ENCODE measurements around the gene R3HDML.
"Not testable (repeated sequence)": the region's sequence is repeated elsewhere in the genome, so short reads cannot be mapped to it uniquely, and the experiment has no call there.

R3HDML gene

GRCh38 chr20:44345147-44345546, 8.3 kb downstream of the R3HDML start:
- no peaks in the 10 kb centered on the region for H3K27me3 ChIP-seq (ENCODE audit: insufficient read depth, poor library complexity, severe bottlenecking)
- no peak overlapping the region for H3K27ac ChIP-seq (replicated peaks)
- DNase-seq (ENCODE audit: low read depth in 1 of 2, low spot score in 1 of 2), result no peak
- TF ChIP-seq GABPA (IDR thresholded peaks at IDR 0.05; ENCODE audit: low read depth) (no peak), CTCF (IDR thresholded peaks at IDR 0.05; ENCODE audit: insufficient read depth, low read length) (no peak), REST (IDR thresholded peaks at IDR 0.05; ENCODE audit: insufficient replicate concordance, low read depth) (no peak), POLR2AphosphoS5 (IDR thresholded peaks at IDR 0.05; ENCODE audit: low read depth) (no peak), SPI1 (IDR thresholded peaks at IDR 0.05; ENCODE audit: borderline replicate concordance, low read depth) (no peak)
- no peak overlapping the region for H3K4me3 ChIP-seq (replicated peaks; ENCODE audit: insufficient read depth, low read length)

GRCh38 chr20:44345941-44346340, 9.1 kb downstream of the R3HDML start:
- not testable (repeated sequence) for H3K27ac ChIP-seq (replicated peaks); H3K27me3 ChIP-seq (ENCODE audit: insufficient read depth, poor library complexity, severe bottlenecking); DNase-seq (ENCODE audit: low read depth in 1 of 2, low spot score in 1 of 2); H3K4me3 ChIP-seq (replicated peaks; ENCODE audit: insufficient read depth, low read length)

- no peak for DNase-seq (ENCODE audit: low read depth in 1 of 2, low spot score in 1 of 2)
- TF ChIP-seq REST (IDR thresholded peaks at IDR 0.05; ENCODE audit: insufficient replicate concordance, low read depth) (no peak), CTCF (IDR thresholded peaks at IDR 0.05; ENCODE audit: insufficient read depth, low read length) (no peak), POLR2AphosphoS5 (IDR thresholded peaks at IDR 0.05; ENCODE audit: low read depth) (no peak), SPI1 (IDR thresholded peaks at IDR 0.05; ENCODE audit: borderline replicate concordance, low read depth) (no peak), GABPA (IDR thresholded peaks at IDR 0.05; ENCODE audit: low read depth) (no peak)
- H3K27ac ChIP-seq (replicated peaks), result no peak overlapping the region
- no peaks in the 10 kb centered on the region for H3K27me3 ChIP-seq (ENCODE audit: insufficient read depth, poor library complexity, severe bottlenecking)
- no peak overlapping the region for H3K4me3 ChIP-seq (replicated peaks; ENCODE audit: insufficient read depth, low read length)
These were observed 11.4 kb downstream of the R3HDML start for GRCh38 chr20:44348168-44348659.

- H3K27ac ChIP-seq (replicated peaks), result no peak overlapping the region
- no peak overlapping the region for H3K4me3 ChIP-seq (replicated peaks; ENCODE audit: insufficient read depth, low read length)
- no peak for DNase-seq (ENCODE audit: low read depth in 1 of 2, low spot score in 1 of 2)
- no peak for TF ChIP-seq REST (IDR thresholded peaks at IDR 0.05; ENCODE audit: insufficient replicate concordance, low read depth)
- no peak for TF ChIP-seq SPI1 (IDR thresholded peaks at IDR 0.05; ENCODE audit: borderline replicate concordance, low read depth)
- no peak for TF ChIP-seq POLR2AphosphoS5 (IDR thresholded peaks at IDR 0.05; ENCODE audit: low read depth)
- no peak for TF ChIP-seq GABPA (IDR thresholded peaks at IDR 0.05; ENCODE audit: low read depth)
- no peak for TF ChIP-seq CTCF (IDR thresholded peaks at IDR 0.05; ENCODE audit: insufficient read depth, low read length)
- H3K27me3 ChIP-seq (ENCODE audit: insufficient read depth, poor library complexity, severe bottlenecking), result no peaks in the 10 kb centered on the region
These were observed 12.5 kb downstream of the R3HDML start for GRCh38 chr20:44349349-44349748.

All from HL-60 (cell line).